Measurements from ENCODE around the gene CXorf49B. TPM values are rescaled to one million over a fixed set of nuclear protein-coding genes. Genes with fewer than 3 reads are reported as not detected.

The CXorf49B gene
- total RNA-seq, 4 donors from 2014 or later: not detected

- Histone ChIP-seq H3K9me3 (no peaks in the 10 kb centered on the region), H3K27me3 (peaks cover 0 to 13% (median 0%) of the 10 kb centered on the region in 3 donors), H3K4me3 (no peak overlapping the region), H3K36me3 (no peaks in the 10 kb centered on the region), H3K4me1 (no peaks in the 10 kb centered on the region), H3K27ac (no peak overlapping the region)
- TF ChIP-seq CTCF (IDR thresholded peaks at IDR 0.05 in 4 of 5, conservative IDR thresholded peaks at IDR 0.05 in 1 of 5) (no peak), POLR2A (IDR thresholded peaks at IDR 0.05) (no peak)
- intact Hi-C loops (cut with DNase I; ENCODE audit: low total_unique reads) (no loop called here), in situ Hi-C loops (cut with MboI; ENCODE audit: low sequenced_read_pairs in 4 of 4) (no loop called here)
- no peak for ATAC-seq
- DNase-seq: no peak
These were observed 51.2 kb downstream of the CXorf49B start for GRCh38 chrX:71814123-71814912.

- no peak overlapping the region for H3K4me3 ChIP-seq
- intact Hi-C loops (cut with DNase I; ENCODE audit: low total_unique reads): no loop called here
- DNase-seq (no peak), ATAC-seq (no peak)
- no peak overlapping the region for H3K27ac ChIP-seq
- H3K27me3 ChIP-seq: peaks cover 0 to 13% (median 0%) of the 10 kb centered on the region in 3 donors
- no peaks in the 10 kb centered on the region for H3K4me1 ChIP-seq
- TF ChIP-seq POLR2A (IDR thresholded peaks at IDR 0.05) (no peak), CTCF (IDR thresholded peaks at IDR 0.05 in 4 of 5, conservative IDR thresholded peaks at IDR 0.05 in 1 of 5) (no peak)
- H3K36me3 ChIP-seq: no peaks in the 10 kb centered on the region
- H3K9me3 ChIP-seq: no peaks in the 10 kb centered on the region
- in situ Hi-C loops (cut with MboI; ENCODE audit: low sequenced_read_pairs in 4 of 4): no loop called here
These were observed 52.2 kb downstream of the CXorf49B start for GRCh38 chrX:71815121-71815905.

GRCh38 chrX:71815906-71816156 lies 52.7 kb downstream of the CXorf49B start:
- intact Hi-C loops (cut with DNase I; ENCODE audit: low total_unique reads) (no loop called here), in situ Hi-C loops (cut with MboI; ENCODE audit: low sequenced_read_pairs in 4 of 4) (no loop called here)
- Histone ChIP-seq H3K4me3 (no peak overlapping the region), H3K27ac (no peak overlapping the region), H3K36me3 (no peaks in the 10 kb centered on the region), H3K9me3 (no peaks in the 10 kb centered on the region), H3K4me1 (no peaks in the 10 kb centered on the region), H3K27me3 (peaks cover 0 to 13% (median 0%) of the 10 kb centered on the region in 3 donors)
- no peak for ATAC-seq
- TF ChIP-seq POLR2A (IDR thresholded peaks at IDR 0.05): no peak
- TF ChIP-seq CTCF (IDR thresholded peaks at IDR 0.05 in 4 of 5, conservative IDR thresholded peaks at IDR 0.05 in 1 of 5): no peak
- DNase-seq: no peak

Other genes with a start within 250 kb of the CXorf49B start
- gene OGT, start 230.2 kb upstream of the CXorf49B start, total RNA-seq: 100 to 1,000 TPM in 1 of 4 donors, 10 to 100 TPM in 3; 34.5 to 146 (median 62.1) TPM
- gene GCNA, start 184.9 kb upstream of the CXorf49B start, total RNA-seq: 1 to 10 TPM in 3 of 4 donors, under 1 TPM in 1; 0.95 to 5.4 (median 1.4) TPM
- not detected for gene CXCR3, start 144.8 kb upstream of the CXorf49B start, total RNA-seq
- not detected for gene CXorf49, start 45.1 kb upstream of the CXorf49B start, total RNA-seq
- gene NHSL2, start 147.5 kb downstream of the CXorf49B start, total RNA-seq: 1 to 10 TPM; 1.5 to 2.7 (median 2.1) TPM

All from gastrocnemius medialis (tissue), 4 donors.